22Rv1 (cell line): ENCODE results near the gene LIMK1.

Source experiments
- H3K27ac ChIP-seq: fragments of 450-650 bp; 2 replicates; pipeline ENCODE4 v1.5.1; 2017
- ZFX ChIP-seq: fragments of 450-650 bp; IDR thresholded peaks from 2 replicates; pipeline ENCODE4 v1.6.1; 2017; ENCODE audit warnings: antibody characterized with exemption, borderline replicate concordance
- TF ChIP-seq, protein P1 (sequence below): fragments of 450-650 bp; IDR thresholded peaks from 2 replicates; pipeline ENCODE4 v1.5.1; 2017; ENCODE audit warnings: mild to moderate bottlenecking

LIMK1 gene

DNA sequence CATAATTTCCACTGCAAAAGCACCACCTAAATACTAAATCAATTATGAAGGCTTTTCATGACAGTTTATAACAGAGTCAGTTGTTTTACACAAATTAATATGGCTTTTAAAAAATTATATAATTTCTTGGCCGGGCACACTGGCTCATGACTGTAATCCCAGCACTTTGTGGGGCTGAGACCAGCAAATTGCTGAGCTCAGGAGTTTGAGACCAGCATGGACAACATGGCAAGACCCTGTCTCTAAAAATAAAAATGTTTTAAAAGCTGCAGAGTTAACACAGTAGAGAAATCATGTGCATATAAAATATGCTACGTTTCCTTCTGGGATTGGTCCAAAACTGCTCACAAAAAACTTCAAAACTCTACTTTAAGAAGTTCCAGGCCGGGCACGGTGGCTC is 46.9 kb downstream of the LIMK1 start:
- H3K27ac ChIP-seq, result no peak overlapping the region
- TF ChIP-seq, protein P1, sequence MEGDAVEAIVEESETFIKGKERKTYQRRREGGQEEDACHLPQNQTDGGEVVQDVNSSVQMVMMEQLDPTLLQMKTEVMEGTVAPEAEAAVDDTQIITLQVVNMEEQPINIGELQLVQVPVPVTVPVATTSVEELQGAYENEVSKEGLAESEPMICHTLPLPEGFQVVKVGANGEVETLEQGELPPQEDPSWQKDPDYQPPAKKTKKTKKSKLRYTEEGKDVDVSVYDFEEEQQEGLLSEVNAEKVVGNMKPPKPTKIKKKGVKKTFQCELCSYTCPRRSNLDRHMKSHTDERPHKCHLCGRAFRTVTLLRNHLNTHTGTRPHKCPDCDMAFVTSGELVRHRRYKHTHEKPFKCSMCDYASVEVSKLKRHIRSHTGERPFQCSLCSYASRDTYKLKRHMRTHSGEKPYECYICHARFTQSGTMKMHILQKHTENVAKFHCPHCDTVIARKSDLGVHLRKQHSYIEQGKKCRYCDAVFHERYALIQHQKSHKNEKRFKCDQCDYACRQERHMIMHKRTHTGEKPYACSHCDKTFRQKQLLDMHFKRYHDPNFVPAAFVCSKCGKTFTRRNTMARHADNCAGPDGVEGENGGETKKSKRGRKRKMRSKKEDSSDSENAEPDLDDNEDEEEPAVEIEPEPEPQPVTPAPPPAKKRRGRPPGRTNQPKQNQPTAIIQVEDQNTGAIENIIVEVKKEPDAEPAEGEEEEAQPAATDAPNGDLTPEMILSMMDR, result no peak
- no peak for TF ChIP-seq ZFX

DNA sequence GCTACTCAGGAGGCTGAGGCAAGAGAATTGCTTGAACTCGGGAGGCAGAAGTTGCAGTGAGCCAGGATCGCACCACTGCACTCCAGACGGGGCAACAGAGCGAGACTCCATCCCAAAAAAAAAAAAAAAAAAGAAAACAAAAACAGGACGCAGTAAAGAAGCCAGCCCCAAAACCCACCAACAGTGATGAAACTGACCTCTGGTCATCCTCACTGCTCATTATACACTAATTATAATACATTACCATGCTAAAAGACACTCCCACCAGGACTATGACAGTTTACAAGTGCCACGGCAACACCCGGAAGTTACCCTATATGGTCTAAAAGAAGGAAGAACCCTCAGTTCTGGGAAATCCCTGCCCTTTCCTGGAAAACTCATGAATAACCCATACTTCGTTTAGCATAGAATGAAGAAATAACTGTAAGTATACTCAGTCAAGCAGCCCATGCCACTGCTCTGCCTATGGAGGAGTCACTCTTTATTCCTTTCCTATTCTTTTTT is 50.6 kb downstream of the LIMK1 start:
- TF ChIP-seq, protein P1, result no peak
- TF ChIP-seq ZFX, result no peak
- no peak overlapping the region for H3K27ac ChIP-seq

DNA sequence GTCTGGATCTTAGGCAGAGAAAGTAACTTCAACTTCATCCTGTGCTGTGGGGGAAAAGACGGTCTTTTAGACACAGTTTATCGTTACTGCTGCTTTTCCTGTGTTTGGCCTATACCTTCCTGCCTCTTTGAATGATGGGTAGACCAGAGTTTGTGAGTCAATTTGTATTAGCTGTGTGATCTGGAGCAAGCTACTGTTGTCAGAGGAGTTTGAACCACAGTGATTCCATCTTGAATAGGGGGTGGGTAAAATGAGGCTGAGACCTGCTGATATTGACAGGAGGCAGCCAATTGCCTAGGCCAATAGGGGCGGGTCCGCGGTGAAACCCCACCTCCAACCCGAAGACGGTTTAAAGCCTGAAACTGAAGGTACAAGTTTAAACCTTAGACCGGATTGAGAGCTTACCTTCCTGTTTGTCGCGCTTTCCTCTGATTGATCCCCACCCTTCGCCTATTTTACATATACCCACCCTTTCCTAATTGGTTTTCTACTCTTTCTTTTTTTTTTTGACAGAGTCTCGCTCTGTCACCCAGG is 54.8 kb downstream of the LIMK1 start:
- no peak for TF ChIP-seq ZFX
- TF ChIP-seq, protein P1, result no peak
- H3K27ac ChIP-seq, result no peak overlapping the region

DNA sequence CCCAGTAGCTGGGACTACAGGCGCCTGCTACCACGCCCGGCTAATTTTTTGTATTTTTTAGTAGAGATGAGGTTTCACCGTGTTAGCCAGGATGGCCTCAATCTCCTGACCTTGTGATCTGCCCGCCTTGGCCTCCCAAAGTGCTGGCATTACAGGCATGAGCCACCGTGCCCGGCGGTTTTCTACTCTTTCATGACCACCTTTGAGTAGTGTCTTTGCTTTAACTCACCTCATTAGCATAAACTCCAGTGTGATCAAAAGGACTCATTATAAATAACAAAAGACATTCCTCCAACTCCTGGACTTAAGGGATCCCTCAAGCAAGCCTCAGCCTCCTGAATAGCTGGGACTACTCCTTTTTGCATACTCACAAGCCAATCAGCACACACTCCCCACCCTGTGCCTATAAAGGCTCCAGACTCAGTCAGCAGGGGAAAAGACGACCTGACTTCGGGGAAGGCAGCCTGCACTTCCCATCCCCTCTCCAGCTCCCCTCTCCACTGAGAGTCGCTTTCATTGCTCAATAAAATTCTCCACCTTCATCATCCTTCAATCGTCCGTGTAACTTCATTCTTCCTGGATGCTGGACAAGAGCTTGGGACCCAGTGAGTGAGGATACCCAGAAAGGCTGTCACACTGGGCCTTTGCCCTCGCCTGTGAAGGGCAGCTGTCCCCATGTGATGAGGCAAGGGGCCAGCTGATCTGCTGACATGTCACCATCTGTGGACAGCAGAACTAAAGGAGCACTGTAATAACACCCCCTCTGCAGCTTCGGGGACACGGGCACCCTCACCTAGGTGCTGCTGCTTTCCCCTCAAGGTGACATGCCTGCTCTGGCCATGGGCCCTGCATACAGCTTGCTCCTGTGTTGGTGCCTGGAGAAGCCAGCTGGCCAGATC is 55.6 kb downstream of the LIMK1 start:
- TF ChIP-seq, protein P1, result no peak
- no peak overlapping the region for H3K27ac ChIP-seq

DNA sequence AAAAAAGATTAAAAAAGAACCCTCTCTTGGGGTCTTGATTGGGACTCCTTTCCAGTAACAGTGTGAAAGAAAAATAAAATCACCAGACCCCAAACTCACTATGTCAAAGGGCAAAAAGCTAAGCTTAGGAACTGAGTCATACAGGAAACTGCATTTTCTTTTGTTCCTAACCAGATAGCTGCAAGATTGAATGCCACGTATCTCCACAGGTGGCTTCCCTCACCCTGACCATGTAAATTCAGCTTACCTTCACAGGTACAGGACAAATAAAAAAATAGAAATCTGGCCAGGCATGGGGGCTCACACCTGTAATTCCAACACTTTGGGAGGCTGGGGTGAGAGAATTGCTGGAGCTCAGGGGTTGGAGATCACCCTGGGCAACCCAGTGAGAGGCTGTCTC is 58.1 kb downstream of the LIMK1 start:
- H3K27ac ChIP-seq, result no peak overlapping the region
- no peak for TF ChIP-seq ZFX
- TF ChIP-seq, protein P1, result peak; percentile 5; the same call in 1 of the 2 replicates

DNA sequence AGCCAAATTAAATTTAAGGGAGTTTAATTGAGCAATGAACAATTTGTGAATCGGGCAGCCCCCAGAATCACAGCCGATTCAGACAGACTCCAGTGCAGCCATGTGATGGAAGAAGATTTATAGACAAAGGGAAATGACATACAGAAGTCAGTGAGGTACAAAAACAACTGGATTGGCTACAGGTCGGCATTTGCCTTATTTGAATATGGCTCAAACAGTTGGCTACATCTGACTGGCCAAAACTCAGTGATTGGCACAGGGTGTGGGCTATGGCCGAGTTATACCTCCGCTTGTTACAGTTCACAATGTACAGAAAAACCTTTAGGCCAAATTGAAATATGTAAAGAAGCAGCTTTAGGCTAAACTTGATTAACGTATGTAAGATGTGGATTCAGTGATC is 59.8 kb downstream of the LIMK1 start:
- TF ChIP-seq ZFX, result no peak
- TF ChIP-seq, protein P1, result no peak
- no peak overlapping the region for H3K27ac ChIP-seq

DNA sequence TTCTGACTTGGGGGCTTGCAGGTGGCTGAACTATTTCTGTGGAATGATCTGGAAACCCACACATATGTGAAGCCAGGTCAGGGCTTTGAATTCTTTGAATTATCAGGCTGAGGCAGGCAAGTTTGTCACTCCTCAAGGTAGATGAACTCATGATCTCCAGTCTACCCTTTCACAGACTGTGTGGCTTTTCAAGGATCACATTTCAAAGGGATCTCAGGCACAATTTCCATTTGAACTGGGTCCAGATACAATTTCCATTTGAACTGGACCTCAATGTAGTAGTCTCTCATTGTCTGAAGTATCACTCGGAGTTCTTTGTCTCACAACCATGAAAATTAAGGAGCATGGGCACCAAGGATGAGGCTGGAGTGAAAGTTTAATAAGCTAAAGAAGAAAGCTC is 64.9 kb downstream of the LIMK1 start:
- no peak for TF ChIP-seq ZFX
- TF ChIP-seq, protein P1, result no peak
- no peak overlapping the region for H3K27ac ChIP-seq
